IMR-90 (cell line): ENCODE results near the gene ZNF618. TPM values are rescaled to one million over a fixed set of nuclear protein-coding genes. Genes with fewer than 3 reads are reported as not detected.

Source experiments
- ATAC-seq: fragments of 200-7000 bp; cut with Tn5 transposase; 2 replicates; pipeline ENCODE4 v1.9.1; 2020; ENCODE audit warnings: low read depth, mild to moderate bottlenecking, moderate library complexity
- BruUV-seq: library from RNA; stranded (reverse); fragments of 400-500 nt; replicated peaks from 2 replicates; lab custom pipeline; 2021; lab: Mats Ljungman, UMichigan
- CTCF ChIA-PET: fragments of 300-600 bp; formaldehyde crosslinking; extraction: SDS; loops from one replicate; lab custom pipeline; 2021; ENCODE audit warnings: antibody characterized with exemption; lab: Yijun Ruan, JAX
- POLR2A ChIA-PET: fragments of 300-600 bp; sonication (Branson Sonifier 250); formaldehyde crosslinking; loops from one replicate; lab custom pipeline; 2022; ENCODE audit warnings: antibody characterized with exemption; ENCODE audit not compliant: unreplicated experiment; lab: Charles Lee
- DNase-seq: peaks from one replicate; pipeline ENCODE4 v3.0.0; 2013
- H2AFZ ChIP-seq: replicated peaks from 2 replicates; pipeline ENCODE3; 2013; ENCODE audit warnings: low read length, mild to moderate bottlenecking; ENCODE audit not compliant: poor library complexity
- H2AK5ac ChIP-seq: 2 replicates; pipeline ENCODE4 v1.6.1; 2013; ENCODE audit warnings: low read depth, low read length, inconsistent platforms
- H2AK9ac ChIP-seq: replicated peaks from 2 replicates; pipeline ENCODE3; 2013; ENCODE audit warnings: mild to moderate bottlenecking, low read depth, low read length, moderate library complexity; ENCODE audit not compliant: poor library complexity
- H2BK120ac ChIP-seq: 2 replicates; pipeline ENCODE4 v1.6.1; 2013; ENCODE audit warnings: low read depth, low read length, inconsistent platforms
- H2BK15ac ChIP-seq: 3 replicates; pipeline ENCODE4 v1.6.1; 2013; ENCODE audit warnings: low read depth, low read length, inconsistent platforms
- H2BK20ac ChIP-seq: 2 replicates; pipeline ENCODE4 v1.6.1; 2013; ENCODE audit warnings: low read depth, mild to moderate bottlenecking, inconsistent platforms, low read length, moderate library complexity
- H2BK5ac ChIP-seq: 2 replicates; pipeline ENCODE4 v1.6.1; 2013; ENCODE audit warnings: mild to moderate bottlenecking, low read depth, low read length, inconsistent platforms; ENCODE audit not compliant: poor library complexity, severe bottlenecking
- H3K14ac ChIP-seq: replicated peaks from 2 replicates; pipeline ENCODE4 v1.6.1; 2013; ENCODE audit warnings: low read depth, low read length, inconsistent platforms
- H3K18ac ChIP-seq: 2 replicates; pipeline ENCODE4 v1.6.1; 2013; ENCODE audit warnings: low read depth, low read length, control low read depth
- H3K23ac ChIP-seq: 2 replicates; pipeline ENCODE4 v1.6.1; 2013; ENCODE audit warnings: low read depth, low read length, inconsistent platforms
- H3K27ac ChIP-seq: 2 replicates; pipeline ENCODE4 v1.5.1; 2013; ENCODE audit warnings: mild to moderate bottlenecking, control low read depth, low read length; ENCODE audit not compliant: insufficient read depth
- H3K27me3 ChIP-seq: 2 replicates; pipeline ENCODE4 v1.6.1; 2013; ENCODE audit warnings: low read length; ENCODE audit not compliant: control insufficient read depth, insufficient read depth
- H3K36me3 ChIP-seq: 2 replicates; pipeline ENCODE4 v1.6.1; 2013; ENCODE audit warnings: low read length, mixed read lengths; ENCODE audit not compliant: control insufficient read depth, insufficient read depth
- H3K4ac ChIP-seq: 2 replicates; pipeline ENCODE4 v1.6.1; 2013; ENCODE audit warnings: low read depth, low read length, inconsistent platforms
- H3K4me1 ChIP-seq: 2 replicates; pipeline ENCODE4 v1.6.1; 2013; ENCODE audit warnings: low read length, mixed read lengths; ENCODE audit not compliant: control insufficient read depth, insufficient read depth
- H3K4me2 ChIP-seq: 2 replicates; pipeline ENCODE4 v1.6.1; 2013; ENCODE audit warnings: low read depth, mild to moderate bottlenecking, control low read depth, low read length, moderate library complexity
- H3K4me3 ChIP-seq: 2 replicates; pipeline ENCODE4 v1.5.1; 2013; ENCODE audit warnings: low read depth, mild to moderate bottlenecking, control low read depth, low read length, moderate library complexity; ENCODE audit not compliant: insufficient read depth
- H3K56ac ChIP-seq: 2 replicates; pipeline ENCODE4 v1.6.1; 2013; ENCODE audit warnings: low read length, inconsistent platforms; ENCODE audit not compliant: insufficient read depth; ENCODE audit errors: extremely low read depth
- H3K79me1 ChIP-seq, 2 experiments: 2 replicates each; pipeline ENCODE4 v1.6.1; 2013; ENCODE audit warnings: low read length in 2 of 2, inconsistent platforms in 1 of 2, low read depth in 1 of 2
- H3K9ac ChIP-seq: 2 replicates; pipeline ENCODE4 v1.6.1; 2013; ENCODE audit warnings: low read depth, low read length, control low read depth
- H3K9me1 ChIP-seq: 2 replicates; pipeline ENCODE4 v1.6.1; 2013; ENCODE audit warnings: low read length, inconsistent platforms; ENCODE audit not compliant: insufficient read depth
- H3K9me3 ChIP-seq: 2 replicates; pipeline ENCODE4 v1.6.1; 2013; ENCODE audit warnings: low read length; ENCODE audit not compliant: control insufficient read depth, insufficient read depth
- H4K20me1 ChIP-seq: 2 replicates; pipeline ENCODE4 v1.6.1; 2013; ENCODE audit warnings: low read length, inconsistent platforms; ENCODE audit not compliant: insufficient read depth
- H4K5ac ChIP-seq: 2 replicates; pipeline ENCODE4 v1.6.1; 2013; ENCODE audit warnings: mild to moderate bottlenecking, low read depth, low read length, control low read depth
- H4K8ac ChIP-seq, 2 experiments: 2 replicates each; pipeline ENCODE4 v1.6.1; 2013; ENCODE audit warnings: low read depth in 2 of 2, low read length in 2 of 2, control low read depth in 1 of 2, inconsistent platforms in 1 of 2
- H4K91ac ChIP-seq: 2 replicates; pipeline ENCODE4 v1.6.1; 2013; ENCODE audit warnings: low read depth, low read length, inconsistent platforms; ENCODE audit not compliant: insufficient read depth
- BHLHE40 ChIP-seq: fragments of 150-350 bp; IDR thresholded peaks from 2 replicates; pipeline ENCODE4 v1.6.1; 2016; ENCODE audit warnings: mild to moderate bottlenecking, low read depth, low read length
- CEBPB ChIP-seq: IDR thresholded peaks from 2 replicates; pipeline ENCODE4 v1.6.1; 2012; ENCODE audit warnings: low read depth, low read length, improper control_type of control experiment
- CHD1 ChIP-seq: IDR thresholded peaks from 2 replicates; pipeline ENCODE4 v1.6.1; 2012; ENCODE audit warnings: low read depth, low read length, improper control_type of control experiment
- CTCF ChIP-seq: conservative IDR thresholded peaks from 2 replicates; pipeline ENCODE4 v1.5.1; 2012; ENCODE audit warnings: mild to moderate bottlenecking, low read depth, low read length, improper control_type of control experiment
- ELK1 ChIP-seq: fragments of 150-350 bp; IDR thresholded peaks from 2 replicates; pipeline ENCODE4 v1.6.1; 2016; ENCODE audit warnings: low read depth, mild to moderate bottlenecking, low read length, moderate library complexity, borderline replicate concordance
- FOS ChIP-seq: fragments of 150-350 bp; IDR thresholded peaks from 2 replicates; pipeline ENCODE4 v1.6.1; 2016; ENCODE audit warnings: low read depth, low read length
- MAFK ChIP-seq: IDR thresholded peaks from 2 replicates; pipeline ENCODE4 v1.6.1; 2012; ENCODE audit warnings: low read depth, low read length, improper control_type of control experiment
- MAZ ChIP-seq: IDR thresholded peaks from 2 replicates; pipeline ENCODE4 v1.6.1; 2012; ENCODE audit warnings: low read depth, mild to moderate bottlenecking, low read length, improper control_type of control experiment, moderate library complexity, borderline replicate concordance
- MXI1 ChIP-seq: IDR thresholded peaks from 2 replicates; pipeline ENCODE4 v1.6.1; 2012; ENCODE audit warnings: low read depth, mild to moderate bottlenecking, low read length, moderate library complexity, borderline replicate concordance
- NFE2L2 ChIP-seq: fragments of 150-350 bp; IDR thresholded peaks from 2 replicates; pipeline ENCODE4 v1.6.1; 2016; ENCODE audit warnings: low read depth, mild to moderate bottlenecking, low read length
- POLR2A ChIP-seq: IDR thresholded peaks from 2 replicates; pipeline ENCODE4 v1.6.1; 2012; ENCODE audit warnings: mild to moderate bottlenecking, low read depth, low read length
- RAD21 ChIP-seq: IDR thresholded peaks from 2 replicates; pipeline ENCODE4 v1.6.1; 2012; ENCODE audit warnings: low read length, improper control_type of control experiment
- RCOR1 ChIP-seq: IDR thresholded peaks from 2 replicates; pipeline ENCODE4 v1.6.1; 2012; ENCODE audit warnings: mild to moderate bottlenecking, low read length, improper control_type of control experiment; ENCODE audit not compliant: insufficient replicate concordance
- RFX5 ChIP-seq: IDR thresholded peaks from 2 replicates; pipeline ENCODE4 v1.8.0; 2012; ENCODE audit warnings: low read depth, mild to moderate bottlenecking, low read length, moderate library complexity
- SMC3 ChIP-seq: fragments of 150-350 bp; IDR thresholded peaks from 2 replicates; pipeline ENCODE4 v1.6.1; 2016; ENCODE audit warnings: low read depth, mild to moderate bottlenecking, antibody characterized with exemption, low read length, moderate library complexity
- USF2 ChIP-seq: fragments of 150-350 bp; IDR thresholded peaks from 2 replicates; pipeline ENCODE4 v1.6.1; 2017; ENCODE audit warnings: mild to moderate bottlenecking, antibody characterized with exemption, low read length, low read depth
- WGBS, 2 experiments: methylation state at CpG; one replicate each; pipeline versions ENCODE4 v1.1.5 to v1.1.7; 2013; ENCODE audit warnings: missing lambda C conversion rate in 2 of 2; ENCODE audit not compliant: insufficient read length in 1 of 2; ENCODE audit errors: extremely low coverage in 2 of 2; 5-methylcytosine and 5-hydroxymethylcytosine counted together
- dilution Hi-C: fragments of 300-500 bp; cut with HindIII; formaldehyde crosslinking; loops from one replicate; pipeline ENCODE4 v1.14.3; 2018; ENCODE audit warnings: low sequenced_read_pairs; ENCODE audit not compliant: unreplicated experiment
- in situ Hi-C: fragments of 300-500 bp; cut with MboI; formaldehyde crosslinking; loops from 3 replicates; pipeline ENCODE4 v1.14.3; 2019; ENCODE audit warnings: low sequenced_read_pairs, inconsistent platforms, mixed read lengths
- intact Hi-C: fragments of 100-400 bp; cut with micrococcal nuclease; formaldehyde crosslinking; loops from 2 replicates; pipeline ENCODE4 v1.10.0; 2022
- polyA plus RNA-seq, 3 experiments: library from polyadenylated mRNA; depleted of rRNA; stranded (reverse); fragments of >200 nt; gene quantifications; 2 replicates each; pipeline ENCODE4 v1.2.3, GENCODE V29; 2012; ENCODE audit warnings: low replicate concordance in 1 of 3
- total RNA-seq: library from RNA; depleted of rRNA; stranded (reverse); fragments of >200 nt; gene quantifications from 2 replicates; pipeline ENCODE4 v1.2.3, GENCODE V29; 2012

The ZNF618 gene
- total and polyA plus RNA-seq, 2 of the 4 experiments (the other 2 are of a cell fraction): 8.2 to 9.4 TPM

GRCh38 chr9:113919871-113920270, 43.8 kb downstream of the ZNF618 start:
- POLR2A ChIA-PET: no interaction called here

More at GRCh38 chr9:113919871-113920270, 43.8 kb downstream of the ZNF618 start:
- CTCF ChIA-PET: no interaction called here
- WGBS, 2 experiments: 100% methylated on average over 4 of the region's 5 CpGs; no CpG with 5 or more reads in 1 of the 2 experiments
- in situ Hi-C loops: no loop called here
- Histone ChIP-seq H4K20me1 (peaks cover 50% of the 10 kb centered on the region), H2BK20ac (no peak overlapping the region), H3K9me3 (no peaks in the 10 kb centered on the region), H3K4me1 (no peaks in the 10 kb centered on the region; the same call in 1 of the 2 replicates), H3K36me3 (peaks cover 3% of the 10 kb centered on the region), H3K14ac (no peak overlapping the region), H3K23ac (no peak overlapping the region), H4K8ac (no peak overlapping the region), H2AK9ac (no peak overlapping the region), H3K27ac (no peak overlapping the region), H4K91ac (no peak overlapping the region), H3K9me1 (peaks cover 19% of the 10 kb centered on the region), H3K56ac (no peak overlapping the region), H3K9ac (no peak overlapping the region), H3K4ac (no peak overlapping the region), H2BK120ac (no peak overlapping the region), H2AFZ (no peak overlapping the region), H3K27me3 (no peaks in the 10 kb centered on the region), H2BK5ac (no peak overlapping the region), H3K79me1 (peaks cover 47 to 76% of the 10 kb centered on the region in 2 experiments), H2AK5ac (no peak overlapping the region), H2BK15ac (no peak overlapping the region), H3K4me3 (no peak overlapping the region), H4K5ac (no peak overlapping the region), H3K18ac (no peak overlapping the region), H3K4me2 (no peak overlapping the region)
- ATAC-seq: no peak
- intact Hi-C loops: no loop called here
- BruUV-seq: no TSS peak
- no peak for DNase-seq
- dilution Hi-C loops: no loop called here
- TF ChIP-seq RCOR1 (no peak), RAD21 (no peak), NFE2L2 (no peak), USF2 (no peak), MAZ (no peak), BHLHE40 (no peak), FOS (no peak), CEBPB (no peak), RFX5 (no peak), SMC3 (no peak), MAFK (no peak), CTCF (no peak), MXI1 (no peak), CHD1 (no peak), ELK1 (no peak), POLR2A (no peak)
